ENCODE measurements around the gene H3-3A. TPM values are rescaled to one million over a fixed set of nuclear protein-coding genes. Genes with fewer than 3 reads are reported as not detected.

H3-3A gene
- total RNA-seq, 4 donors from 2014 or later, result 202 to 340 (median 291) TPM

GRCh38 chr1:226110249-226111097, 48.0 kb downstream of the H3-3A start:
- peak in 2 of 6 experiments; percentile 2 for TF ChIP-seq CTCF (IDR thresholded peaks at IDR 0.05)
- no peak for TF ChIP-seq POLR2A (IDR thresholded peaks at IDR 0.05)
- H3K27ac ChIP-seq, result peak overlapping the region; percentile 93 to 98 (median 96)
- no peaks in the 10 kb centered on the region for H3K36me3 ChIP-seq
- H3K27me3 ChIP-seq, result no peaks in the 10 kb centered on the region
- DNase-seq, result peak; percentile 74 to 90 (median 77)
- peak overlapping the region; percentile 59 to 79 (median 71) for H3K4me3 ChIP-seq
- H3K9me3 ChIP-seq, result no peaks in the 10 kb centered on the region
- peaks cover 0 to 13% (median 11%) of the 10 kb centered on the region in 4 donors for H3K4me1 ChIP-seq

GRCh38 chr1:226111098-226111882, 48.8 kb downstream of the H3-3A start:
- no peaks in the 10 kb centered on the region for H3K27me3 ChIP-seq
- TF ChIP-seq CTCF (IDR thresholded peaks at IDR 0.05) (no peak), POLR2A (IDR thresholded peaks at IDR 0.05) (no peak)
- H3K36me3 ChIP-seq, result no peaks in the 10 kb centered on the region
- no peaks in the 10 kb centered on the region for H3K9me3 ChIP-seq
- peak overlapping the region; percentile 59 to 79 (median 71) for H3K4me3 ChIP-seq
- peak overlapping the region; percentile 93 to 98 (median 96) for H3K27ac ChIP-seq
- DNase-seq, result peak in 1 of 3 donors; percentile 32
- peaks cover 0 to 13% (median 11%) of the 10 kb centered on the region in 4 donors for H3K4me1 ChIP-seq

GRCh38 chr1:226111883-226112261, 49.4 kb downstream of the H3-3A start:
- H3K4me3 ChIP-seq, result no peak overlapping the region

GRCh38 chr1:226112626-226113025, 50.1 kb downstream of the H3-3A start:
- Histone ChIP-seq H3K27me3 (no peaks in the 10 kb centered on the region), H3K27ac (no peak overlapping the region), H3K4me1 (peaks cover 0 to 13% (median 11%) of the 10 kb centered on the region in 4 donors), H3K36me3 (no peaks in the 10 kb centered on the region), H3K9me3 (no peaks in the 10 kb centered on the region), H3K4me3 (no peak overlapping the region)
- no peak for DNase-seq
- no peak for TF ChIP-seq CTCF (IDR thresholded peaks at IDR 0.05)
- TF ChIP-seq POLR2A (IDR thresholded peaks at IDR 0.05), result no peak

More at GRCh38 chr1:226111883-226112261, 49.4 kb downstream of the H3-3A start:
- TF ChIP-seq CTCF (IDR thresholded peaks at IDR 0.05) (no peak), POLR2A (IDR thresholded peaks at IDR 0.05) (no peak)
- no peaks in the 10 kb centered on the region for H3K27me3 ChIP-seq
- H3K9me3 ChIP-seq, result no peaks in the 10 kb centered on the region
- peaks cover 0 to 13% (median 11%) of the 10 kb centered on the region in 4 donors for H3K4me1 ChIP-seq
- no peak for DNase-seq
- peak overlapping the region in 3 of 4 donors; percentile 93 to 98 (median 96) for H3K27ac ChIP-seq
- H3K36me3 ChIP-seq, result no peaks in the 10 kb centered on the region

GRCh38 chr1:226116673-226117072, 54.2 kb downstream of the H3-3A start:
- no peak overlapping the region for H3K27ac ChIP-seq
- no peaks in the 10 kb centered on the region for H3K36me3 ChIP-seq
- no peak for TF ChIP-seq POLR2A (IDR thresholded peaks at IDR 0.05)
- no peak for TF ChIP-seq CTCF (IDR thresholded peaks at IDR 0.05)
- H3K27me3 ChIP-seq, result no peaks in the 10 kb centered on the region
- DNase-seq, result no peak
- no peak overlapping the region for H3K4me3 ChIP-seq
- H3K4me1 ChIP-seq, result peaks cover 0 to 12% (median 8%) of the 10 kb centered on the region in 4 donors
- no peaks in the 10 kb centered on the region for H3K9me3 ChIP-seq

Measured in Peyer's patch (tissue), 4 donors.